ENCODE measurements around the gene IQCN.

IQCN gene

GRCh38 chr19:18229474-18229873 lies 44.8 kb downstream of the IQCN start:
- no peak overlapping the region for H3K4me3 Mint-ChIP-seq

DNA sequence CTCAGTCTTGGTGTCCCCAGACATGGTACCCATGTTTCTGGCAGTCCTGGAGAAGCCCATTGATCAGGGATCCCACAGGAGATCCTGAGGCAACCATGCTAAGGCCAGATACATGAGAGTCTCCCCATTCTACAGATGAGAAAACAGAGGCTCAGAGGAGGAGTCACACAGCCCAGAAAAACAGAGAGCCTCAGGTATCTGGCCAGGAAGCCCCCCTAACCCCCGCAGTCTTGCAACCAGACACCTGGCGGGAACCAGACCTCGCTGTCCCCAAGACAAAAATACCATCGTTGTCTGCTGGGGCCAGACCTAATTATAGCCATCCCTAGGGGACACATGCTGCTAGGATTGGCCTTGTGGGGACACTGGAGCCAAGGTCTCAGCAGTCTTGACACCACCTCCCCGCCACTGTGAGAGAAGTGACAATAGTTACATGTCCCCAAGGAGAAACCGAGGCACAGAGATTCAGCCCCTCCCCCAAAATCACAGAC lies 46.4 kb downstream of the IQCN start:
- H3K27me3 Mint-ChIP-seq: peaks cover 73% of the 10 kb centered on the region
- H3K36me3 Mint-ChIP-seq (ENCODE audit: low read depth): no peaks in the 10 kb centered on the region

More at GRCh38 chr19:18229474-18229873, 44.8 kb downstream of the IQCN start:
- no peak overlapping the region for H3K27ac Mint-ChIP-seq
- ATAC-seq (no peak), DNase-seq (no peak)
- peaks cover 37% of the 10 kb centered on the region for H3K4me1 Mint-ChIP-seq
- H3K36me3 Mint-ChIP-seq (ENCODE audit: low read depth): peaks cover 2% of the 10 kb centered on the region
- peaks cover 7% of the 10 kb centered on the region for H3K9me3 Mint-ChIP-seq
- H3K27me3 Mint-ChIP-seq: peaks cover 76% of the 10 kb centered on the region

GRCh38 chr19:18226956-18227780 lies 47.1 kb downstream of the IQCN start:
- peaks cover 36% of the 10 kb centered on the region for H3K4me1 Mint-ChIP-seq
- peaks cover 72% of the 10 kb centered on the region for H3K27me3 Mint-ChIP-seq
- H3K9me3 Mint-ChIP-seq: no peaks in the 10 kb centered on the region
- H3K36me3 Mint-ChIP-seq (ENCODE audit: low read depth): no peaks in the 10 kb centered on the region
- DNase-seq (no peak), ATAC-seq (no peak)
- no peak overlapping the region for H3K27ac Mint-ChIP-seq
- H3K4me3 Mint-ChIP-seq: no peak overlapping the region

More for the DNA sequence above, 46.4 kb downstream of the IQCN start:
- DNase-seq (no peak), ATAC-seq (no peak)
- H3K9me3 Mint-ChIP-seq: no peaks in the 10 kb centered on the region
- H3K4me1 Mint-ChIP-seq: peaks cover 41% of the 10 kb centered on the region
- H3K4me3 Mint-ChIP-seq: no peak overlapping the region
- H3K27ac Mint-ChIP-seq: no peak overlapping the region

- Mint-ChIP-seq H3K9me3 (no peaks in the 10 kb centered on the region), H3K27ac (no peak within 1 kb of the TSS), H3K36me3 (ENCODE audit: low read depth) (no peaks in the 10 kb centered on the region), H3K4me1 (peaks cover 31% of the 10 kb centered on the region), H3K27me3 (peaks cover 68% of the 10 kb centered on the region), H3K4me3 (peak within 1 kb of the TSS; percentile 71)
- DNase-seq (no peak), ATAC-seq (no peak)
Observed at GRCh38 chr19:18225702-18226468, 48.4 kb downstream of the IQCN start, which contains the start of gene PDE4C. PDE4C (minus strand) TSS chr19:18226438; CDS start chr19:18226415, 23 bp downstream.

- peak overlapping the region; percentile 71 for H3K4me3 Mint-ChIP-seq
- no peak overlapping the region for H3K27ac Mint-ChIP-seq
- peaks cover 26% of the 10 kb centered on the region for H3K4me1 Mint-ChIP-seq
- no peaks in the 10 kb centered on the region for H3K9me3 Mint-ChIP-seq
- H3K27me3 Mint-ChIP-seq: peaks cover 67% of the 10 kb centered on the region
- DNase-seq: no peak
- ATAC-seq: no peak
- H3K36me3 Mint-ChIP-seq (ENCODE audit: low read depth): no peaks in the 10 kb centered on the region
Observed at GRCh38 chr19:18225355-18225701, 48.9 kb downstream of the IQCN start.

DNA sequence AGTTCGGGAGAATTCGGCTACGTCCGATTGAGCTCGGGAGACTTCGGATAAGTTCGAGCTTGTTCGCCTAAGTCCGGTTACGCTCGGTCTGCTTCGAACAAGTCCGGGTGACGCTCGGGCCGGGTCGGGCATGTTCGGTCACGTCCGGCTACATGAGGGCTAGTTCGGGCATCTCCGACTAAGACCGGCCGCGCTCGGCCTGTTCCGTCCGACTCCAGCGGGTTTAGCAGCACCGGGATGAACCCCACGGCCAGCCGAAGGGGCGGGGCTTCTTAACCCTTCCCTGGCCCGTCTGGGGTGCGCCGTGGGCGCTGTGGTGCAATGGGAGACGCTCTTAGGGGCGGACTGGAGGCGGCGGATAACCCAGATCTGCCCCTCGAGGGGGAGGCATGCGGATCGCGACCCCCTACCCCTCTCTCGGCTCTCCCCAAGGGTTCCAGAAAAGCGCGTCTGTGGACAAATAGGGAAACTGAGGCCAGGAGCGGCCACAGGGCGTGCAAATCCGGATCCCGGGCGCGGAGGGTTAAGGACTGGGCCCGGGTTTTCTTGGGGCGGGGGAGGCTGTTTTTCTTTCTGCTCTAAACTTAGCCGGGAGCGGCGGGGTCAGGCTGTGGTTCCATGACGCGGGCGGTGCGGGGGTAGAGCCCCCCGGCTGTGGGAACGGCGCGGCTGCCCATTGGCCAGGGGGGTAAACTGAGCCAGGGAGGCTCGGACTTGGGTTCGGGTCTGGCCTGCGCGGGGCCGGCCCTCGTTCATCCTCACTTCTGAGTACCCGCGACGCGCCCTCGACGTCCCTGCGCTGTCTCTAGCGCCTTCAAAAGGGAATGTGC lies 49.5 kb downstream of the IQCN start:
- DNase-seq (peak; percentile 88), ATAC-seq (peak; percentile 97)
- H3K9me3 Mint-ChIP-seq: no peaks in the 10 kb centered on the region
- no peaks in the 10 kb centered on the region for H3K36me3 Mint-ChIP-seq (ENCODE audit: low read depth)
- peak overlapping the region; percentile 74 for H3K27ac Mint-ChIP-seq
- H3K4me3 Mint-ChIP-seq: peak overlapping the region; percentile 71
- H3K4me1 Mint-ChIP-seq: peaks cover 30% of the 10 kb centered on the region
- peaks cover 68% of the 10 kb centered on the region for H3K27me3 Mint-ChIP-seq

DNA sequence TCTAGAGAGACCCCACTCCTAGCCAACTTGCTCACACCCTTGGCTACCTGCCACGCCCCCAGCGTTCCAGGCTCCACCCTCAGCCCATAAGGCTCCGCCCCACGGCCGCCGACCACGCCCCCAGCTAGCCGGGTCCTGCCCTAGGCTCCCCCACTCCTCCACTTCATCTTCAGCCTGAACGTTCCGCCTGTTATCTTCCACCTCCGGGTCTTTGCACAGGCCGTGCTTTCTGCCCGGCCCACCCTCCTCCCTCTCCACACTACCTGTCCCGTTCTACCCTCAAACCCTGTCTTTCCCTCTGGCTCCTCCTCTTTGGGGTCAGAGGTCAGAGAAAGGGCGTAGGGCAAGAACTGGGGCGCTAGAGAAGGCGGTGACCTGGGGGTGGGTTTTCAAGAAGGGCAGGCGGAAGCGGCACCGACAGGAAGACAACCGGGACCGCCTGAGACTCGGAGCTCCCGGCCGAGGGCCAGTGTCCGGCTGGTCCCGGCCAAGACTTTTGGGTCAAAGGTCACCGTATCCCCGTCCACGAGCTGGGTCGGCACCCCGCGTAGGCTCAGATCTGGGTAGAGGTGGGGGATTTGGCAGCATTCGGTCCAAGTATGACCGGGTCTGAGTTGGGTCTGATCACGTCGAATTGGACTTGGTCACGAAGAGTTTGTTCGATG lies 50.3 kb downstream of the IQCN start:
- DNase-seq (no peak), ATAC-seq (no peak)
- Mint-ChIP-seq H3K27me3 (peaks cover 64% of the 10 kb centered on the region), H3K4me1 (peaks cover 31% of the 10 kb centered on the region), H3K36me3 (ENCODE audit: low read depth) (no peaks in the 10 kb centered on the region), H3K4me3 (peak overlapping the region; percentile 71), H3K27ac (peak overlapping the region; percentile 74), H3K9me3 (no peaks in the 10 kb centered on the region)

- H3K27me3 Mint-ChIP-seq: peaks cover 53% of the 10 kb centered on the region
- no peak overlapping the region for H3K4me3 Mint-ChIP-seq
- H3K9me3 Mint-ChIP-seq: no peaks in the 10 kb centered on the region
- peaks cover 29% of the 10 kb centered on the region for H3K4me1 Mint-ChIP-seq
- no peak overlapping the region for H3K27ac Mint-ChIP-seq
- DNase-seq: no peak
- ATAC-seq: no peak
- H3K36me3 Mint-ChIP-seq (ENCODE audit: low read depth): no peaks in the 10 kb centered on the region
Observed at GRCh38 chr19:18221815-18222725, 52.2 kb downstream of the IQCN start.

DNA sequence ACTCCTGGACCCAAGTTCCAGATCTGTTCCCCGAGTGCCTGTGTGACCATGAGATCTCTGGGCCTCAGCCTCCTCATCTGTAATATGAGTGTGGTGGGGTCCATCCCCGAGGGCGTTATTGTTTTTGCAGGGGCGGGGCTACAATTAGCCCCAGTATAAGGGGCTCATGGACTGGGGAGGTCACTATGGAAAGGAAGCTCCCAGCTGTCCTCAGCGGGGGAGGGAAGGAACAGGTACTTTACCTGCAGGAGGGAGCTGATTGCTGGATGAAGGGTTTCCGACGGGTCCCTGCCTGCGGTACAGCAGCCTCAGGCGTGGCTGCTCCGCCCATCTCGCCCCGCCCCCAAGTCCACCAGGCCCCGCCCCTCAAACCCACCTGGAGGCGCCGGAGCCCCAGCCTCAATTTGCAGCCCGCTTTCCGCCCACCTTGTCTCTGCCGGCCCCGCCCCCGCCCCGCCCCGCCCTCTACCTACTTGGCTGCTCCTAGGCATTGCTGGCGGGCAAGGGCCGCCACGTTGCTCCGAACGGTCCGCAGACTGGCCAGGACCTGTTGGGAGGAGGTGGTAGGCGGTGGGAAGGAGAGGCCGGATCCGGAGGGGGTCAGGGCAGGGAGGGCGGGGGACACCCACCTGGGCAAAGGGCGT lies 53.5 kb downstream of the IQCN start:
- H3K36me3 Mint-ChIP-seq (ENCODE audit: low read depth): no peaks in the 10 kb centered on the region
- peaks cover 25% of the 10 kb centered on the region for H3K4me1 Mint-ChIP-seq
- H3K27ac Mint-ChIP-seq: no peak overlapping the region
- DNase-seq: no peak
- H3K4me3 Mint-ChIP-seq: no peak overlapping the region
- ATAC-seq: no peak
- H3K9me3 Mint-ChIP-seq: no peaks in the 10 kb centered on the region
- peaks cover 44% of the 10 kb centered on the region for H3K27me3 Mint-ChIP-seq

GRCh38 chr19:18219911-18220631 lies 54.2 kb downstream of the IQCN start:
- Mint-ChIP-seq H3K27me3 (peaks cover 37% of the 10 kb centered on the region), H3K4me3 (no peak overlapping the region), H3K27ac (no peak overlapping the region), H3K4me1 (peaks cover 20% of the 10 kb centered on the region), H3K36me3 (ENCODE audit: low read depth) (no peaks in the 10 kb centered on the region), H3K9me3 (no peaks in the 10 kb centered on the region)
- no peak for DNase-seq
- no peak for ATAC-seq

DNA sequence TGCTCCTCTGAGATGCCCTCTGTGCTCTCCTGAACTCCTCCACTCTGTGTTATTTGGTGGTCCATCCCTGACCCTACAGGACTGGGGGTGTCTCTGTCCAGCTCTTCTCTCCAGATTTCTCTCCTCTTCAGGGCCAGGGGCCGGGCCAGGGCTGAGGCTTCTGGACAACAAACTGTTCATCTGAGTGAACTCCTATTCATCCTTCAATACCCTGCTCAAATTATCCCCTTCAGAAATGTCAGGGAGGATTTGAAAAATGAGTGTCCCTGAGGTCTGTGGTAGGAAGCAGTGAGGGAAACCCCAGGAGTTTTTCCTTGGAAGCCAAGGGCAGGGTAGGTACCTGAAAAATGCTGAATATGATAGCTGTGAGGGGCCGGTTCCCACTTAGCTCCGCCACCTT lies 55.7 kb downstream of the IQCN start:
- DNase-seq (no peak), ATAC-seq (no peak)
- no peaks in the 10 kb centered on the region for H3K9me3 Mint-ChIP-seq
- peaks cover 25% of the 10 kb centered on the region for H3K27me3 Mint-ChIP-seq
- H3K4me1 Mint-ChIP-seq: peaks cover 12% of the 10 kb centered on the region
- H3K4me3 Mint-ChIP-seq: no peak overlapping the region
- H3K27ac Mint-ChIP-seq: no peak overlapping the region
- H3K36me3 Mint-ChIP-seq (ENCODE audit: low read depth): no peaks in the 10 kb centered on the region

DNA sequence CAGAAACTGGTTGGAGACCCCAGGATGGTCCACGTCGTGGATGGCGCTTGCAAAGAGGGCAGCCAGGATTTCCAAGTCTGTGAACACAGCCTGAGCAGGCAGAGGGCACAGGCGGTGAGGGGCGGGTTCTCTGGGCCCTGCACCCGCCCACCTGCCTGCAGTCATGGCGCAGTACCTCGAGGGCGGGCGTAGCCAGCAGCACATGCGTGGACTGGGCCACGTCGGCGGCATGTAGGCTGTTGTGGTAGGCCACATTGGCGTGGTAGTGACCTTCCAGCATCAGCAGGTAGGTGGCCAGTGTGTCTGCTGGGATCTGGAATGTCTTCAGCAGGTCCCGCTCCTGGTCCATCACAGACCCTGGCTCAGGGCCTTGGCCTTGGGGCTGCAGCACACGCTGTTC lies 56.1 kb downstream of the IQCN start:
- no peak for ATAC-seq
- Mint-ChIP-seq H3K27me3 (peaks cover 23% of the 10 kb centered on the region), H3K36me3 (ENCODE audit: low read depth) (no peaks in the 10 kb centered on the region), H3K9me3 (no peaks in the 10 kb centered on the region), H3K27ac (no peak overlapping the region), H3K4me3 (no peak overlapping the region), H3K4me1 (peaks cover 12% of the 10 kb centered on the region)
- DNase-seq: no peak
